Measurements from ENCODE around the gene TRIM40.

- TF ChIP-seq CTCF (IDR thresholded peaks at IDR 0.05) = no peak
- TF ChIP-seq POLR2A (IDR thresholded peaks at IDR 0.05) = no peak
Observed at GRCh38 chr6:30180145-30180544, 44.2 kb downstream of the TRIM40 start.
